ENCODE results near the gene MTURN. TPM values are rescaled to one million over a fixed set of nuclear protein-coding genes. Genes with fewer than 3 reads are reported as not detected.

MTURN gene
- total RNA-seq, 1 donor from 2014 or later: 18.0 TPM

DNA sequence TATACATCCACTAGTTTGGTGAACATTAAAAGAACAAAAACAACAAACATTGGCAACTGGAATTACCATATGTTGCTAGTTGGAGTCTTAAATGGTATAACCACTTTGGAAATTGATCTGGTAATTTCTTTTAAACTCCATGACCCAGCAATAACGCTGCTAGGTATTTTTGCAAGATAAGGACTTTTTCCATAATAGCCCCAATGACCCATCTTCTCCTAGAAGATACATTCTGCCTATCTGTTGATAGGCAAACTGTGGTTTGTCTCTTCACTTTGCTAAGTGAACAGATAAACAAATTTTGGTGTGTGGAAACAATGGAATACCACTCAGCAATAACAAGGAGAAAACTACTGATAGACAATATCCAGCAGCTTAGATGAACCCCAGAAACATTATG lies 30.6 kb upstream of the MTURN start:
- Histone ChIP-seq H4K20me1 (ENCODE audit: low read depth) (no peaks in the 10 kb centered on the region), H3F3A (ENCODE audit: low read depth) (no peaks in the 10 kb centered on the region), H3K36me3 (peaks cover 4% of the 10 kb centered on the region), H3K4me2 (no peak overlapping the region), H3K27me3 (no peaks in the 10 kb centered on the region), H3K4me1 (no peaks in the 10 kb centered on the region), H2AFZ (replicated peaks) (no peak overlapping the region), H3K9ac (no peak overlapping the region), H3K9me3 (ENCODE audit: low read depth) (peaks cover 6% of the 10 kb centered on the region), H3K79me2 (ENCODE audit: low read depth) (no peaks in the 10 kb centered on the region), H3K4me3 (no peak overlapping the region), H3K27ac (no peak overlapping the region)
- Mint-ChIP-seq H3K4me3 (no peak overlapping the region), H3K27me3 (ENCODE audit: insufficient read depth, low read depth) (no peaks in the 10 kb centered on the region), H3K36me3 (peaks cover 23% of the 10 kb centered on the region), H3K27ac (no peak overlapping the region), H3K9me3 (peaks cover 12% of the 10 kb centered on the region), H3K4me1 (no peaks in the 10 kb centered on the region)
- DNase-seq (ENCODE audit: low spot score): no peak
- TF ChIP-seq EZH2 (IDR thresholded peaks at IDR 0.05) (no peak), CTCF (IDR thresholded peaks at IDR 0.05) (no peak), EZH2phosphoT487 (IDR thresholded peaks at IDR 0.05) (no peak)

DNA sequence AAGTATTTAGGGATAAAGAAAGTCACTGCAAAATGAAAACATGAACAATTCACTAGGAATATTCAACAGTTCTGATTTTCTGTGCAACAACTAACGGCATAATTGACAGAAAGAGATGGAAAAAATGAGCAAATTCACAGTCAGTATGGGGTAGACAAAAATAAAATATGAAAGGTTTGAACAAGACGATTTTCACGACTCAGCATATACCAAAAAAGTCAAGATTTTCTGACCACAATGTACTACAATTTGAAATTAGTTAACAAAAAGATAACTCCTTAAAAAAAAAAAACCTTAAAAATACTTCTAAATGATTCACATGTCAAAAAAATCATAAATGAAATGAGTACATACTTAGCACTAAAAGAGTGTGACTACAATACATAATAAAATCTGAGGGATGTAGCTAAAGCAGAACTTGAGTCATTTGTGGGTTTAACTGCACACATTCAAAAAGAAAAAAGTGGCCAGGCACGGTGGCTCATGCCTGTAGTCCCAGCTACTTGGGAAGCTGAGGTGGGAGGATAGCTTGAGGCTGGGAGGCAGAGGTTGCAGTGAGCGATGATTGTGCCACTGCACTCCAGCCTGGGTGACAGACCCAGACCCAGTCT lies 22.6 kb upstream of the MTURN start:
- no peak overlapping the region for H3K4me3 Mint-ChIP-seq
- H2AFZ ChIP-seq (replicated peaks): no peak overlapping the region
- H3K4me1 Mint-ChIP-seq: no peaks in the 10 kb centered on the region

DNA sequence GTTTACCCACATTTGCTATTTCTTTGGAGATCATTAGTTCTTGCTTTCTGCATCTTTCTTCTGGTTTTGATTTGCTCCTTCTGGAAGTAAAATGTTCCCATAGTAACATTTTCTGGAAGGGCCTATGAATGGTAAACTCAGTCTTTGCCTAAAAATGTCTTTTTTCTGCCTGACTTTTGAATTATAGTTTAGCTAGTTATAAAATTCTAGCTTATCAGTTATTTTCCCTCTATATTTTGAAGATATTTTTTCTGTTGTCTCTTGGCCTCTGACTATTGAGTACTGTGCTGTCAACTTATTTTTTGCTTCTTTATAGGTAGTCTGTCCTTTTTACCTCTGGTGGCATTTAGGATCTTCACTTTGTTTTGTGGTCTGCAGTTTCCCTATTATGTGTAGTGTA lies 21.6 kb upstream of the MTURN start:
- no peak overlapping the region for H3K27ac Mint-ChIP-seq
- no peaks in the 10 kb centered on the region for H3K4me1 Mint-ChIP-seq
- no peaks in the 10 kb centered on the region for H3K27me3 Mint-ChIP-seq (ENCODE audit: insufficient read depth, low read depth)

More for the DNA sequence above, 22.6 kb upstream of the MTURN start:
- H4K20me1 ChIP-seq (ENCODE audit: low read depth): no peaks in the 10 kb centered on the region
- H3K4me2 ChIP-seq: no peak overlapping the region
- no peaks in the 10 kb centered on the region for H3K9me3 ChIP-seq (ENCODE audit: low read depth)
- peaks cover 27% of the 10 kb centered on the region for H3F3A ChIP-seq (ENCODE audit: low read depth)
- no peak overlapping the region for H3K27ac ChIP-seq
- no peak overlapping the region for H3K9ac ChIP-seq
- Mint-ChIP-seq H3K36me3 (peaks cover 23% of the 10 kb centered on the region), H3K27me3 (ENCODE audit: insufficient read depth, low read depth) (no peaks in the 10 kb centered on the region), H3K27ac (no peak overlapping the region), H3K9me3 (peaks cover 32% of the 10 kb centered on the region)
- H3K79me2 ChIP-seq (ENCODE audit: low read depth): no peaks in the 10 kb centered on the region
- H3K27me3 ChIP-seq: no peaks in the 10 kb centered on the region
- no peak overlapping the region for H3K4me3 ChIP-seq
- DNase-seq (ENCODE audit: low spot score): no peak
- H3K36me3 ChIP-seq: peaks cover 3% of the 10 kb centered on the region
- TF ChIP-seq EZH2phosphoT487 (IDR thresholded peaks at IDR 0.05): no peak
- no peak for TF ChIP-seq CTCF (IDR thresholded peaks at IDR 0.05)
- no peak for TF ChIP-seq EZH2 (IDR thresholded peaks at IDR 0.05)
- no peaks in the 10 kb centered on the region for H3K4me1 ChIP-seq

More for the DNA sequence above, 21.6 kb upstream of the MTURN start:
- Histone ChIP-seq H4K20me1 (ENCODE audit: low read depth) (no peaks in the 10 kb centered on the region), H3K9me3 (ENCODE audit: low read depth) (no peaks in the 10 kb centered on the region), H3K4me2 (no peak overlapping the region), H3K4me3 (no peak overlapping the region), H3K27ac (no peak overlapping the region), H3K4me1 (no peaks in the 10 kb centered on the region), H3F3A (ENCODE audit: low read depth) (peaks cover 27% of the 10 kb centered on the region), H3K27me3 (no peaks in the 10 kb centered on the region), H3K9ac (no peak overlapping the region), H2AFZ (replicated peaks) (no peak overlapping the region), H3K36me3 (peaks cover 3% of the 10 kb centered on the region), H3K79me2 (ENCODE audit: low read depth) (no peaks in the 10 kb centered on the region)
- DNase-seq (ENCODE audit: low spot score): no peak
- TF ChIP-seq CTCF (IDR thresholded peaks at IDR 0.05) (no peak), EZH2phosphoT487 (IDR thresholded peaks at IDR 0.05) (no peak), EZH2 (IDR thresholded peaks at IDR 0.05) (no peak)
- Mint-ChIP-seq H3K4me3 (no peak overlapping the region), H3K9me3 (peaks cover 32% of the 10 kb centered on the region), H3K36me3 (peaks cover 23% of the 10 kb centered on the region)

All from neural progenitor cell (in vitro differentiated cells).